ENCODE measurements around the gene UGT1A6.

GRCh38 chr2:233691443-233692433 lies 952 bp upstream of the UGT1A6 start:
- TF ChIP-seq CTCF (IDR thresholded peaks at IDR 0.05) (no peak), POLR2A (IDR thresholded peaks at IDR 0.05) (no peak), POLR2AphosphoS5 (IDR thresholded peaks at IDR 0.05) (no peak)

Measured in breast epithelium (tissue), 3 donors.